ENCODE results near the gene TYSND1. TPM values are rescaled to one million over a fixed set of nuclear protein-coding genes. Genes with fewer than 3 reads are reported as not detected.

Gene TYSND1
- total RNA-seq, 2 donors from 2014 or later: 16.2 to 17.6 TPM

DNA sequence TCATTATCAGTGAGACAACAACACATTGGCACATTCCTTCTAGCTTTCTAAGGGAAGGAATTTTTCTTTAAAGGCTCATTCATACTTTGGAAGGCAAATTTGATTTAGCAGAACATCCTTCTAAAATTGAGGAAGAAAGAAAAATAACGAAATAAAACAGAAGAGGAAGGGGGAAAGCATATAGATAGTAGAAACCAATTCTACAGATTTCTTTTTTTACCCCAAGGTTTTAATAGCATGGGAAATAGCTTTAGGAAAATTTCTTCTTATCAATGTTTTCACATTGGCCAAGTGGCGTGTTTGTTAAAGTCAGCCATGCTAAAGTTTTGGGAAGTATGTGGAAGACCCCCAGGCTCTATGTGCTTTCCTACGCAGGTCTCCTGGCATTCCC, 58.2 kb downstream of the TYSND1 start:
- Histone ChIP-seq H3K27ac (no peak overlapping the region), H3K36me3 (replicated peaks in 1 of 2; ENCODE audit: insufficient read depth in 1 of 2, low read depth in 2 of 2) (no peaks in the 10 kb centered on the region), H3K4me3 (no peak overlapping the region), H3K4me1 (no peaks in the 10 kb centered on the region), H3K27me3 (no peaks in the 10 kb centered on the region), H3K9me3 (no peaks in the 10 kb centered on the region)
- WGBS, 2 donors: 52 to 82% methylated on average over 3 of the region's 3 CpGs
- DNase-seq: no peak
- TF ChIP-seq, protein P1, sequence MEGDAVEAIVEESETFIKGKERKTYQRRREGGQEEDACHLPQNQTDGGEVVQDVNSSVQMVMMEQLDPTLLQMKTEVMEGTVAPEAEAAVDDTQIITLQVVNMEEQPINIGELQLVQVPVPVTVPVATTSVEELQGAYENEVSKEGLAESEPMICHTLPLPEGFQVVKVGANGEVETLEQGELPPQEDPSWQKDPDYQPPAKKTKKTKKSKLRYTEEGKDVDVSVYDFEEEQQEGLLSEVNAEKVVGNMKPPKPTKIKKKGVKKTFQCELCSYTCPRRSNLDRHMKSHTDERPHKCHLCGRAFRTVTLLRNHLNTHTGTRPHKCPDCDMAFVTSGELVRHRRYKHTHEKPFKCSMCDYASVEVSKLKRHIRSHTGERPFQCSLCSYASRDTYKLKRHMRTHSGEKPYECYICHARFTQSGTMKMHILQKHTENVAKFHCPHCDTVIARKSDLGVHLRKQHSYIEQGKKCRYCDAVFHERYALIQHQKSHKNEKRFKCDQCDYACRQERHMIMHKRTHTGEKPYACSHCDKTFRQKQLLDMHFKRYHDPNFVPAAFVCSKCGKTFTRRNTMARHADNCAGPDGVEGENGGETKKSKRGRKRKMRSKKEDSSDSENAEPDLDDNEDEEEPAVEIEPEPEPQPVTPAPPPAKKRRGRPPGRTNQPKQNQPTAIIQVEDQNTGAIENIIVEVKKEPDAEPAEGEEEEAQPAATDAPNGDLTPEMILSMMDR (IDR thresholded peaks at IDR 0.05): no peak
- no peak for TF ChIP-seq POLR2A (IDR thresholded peaks at IDR 0.05)
- intact Hi-C loops (cut with DNase I): no loop called here
- no peak for ATAC-seq

Other genes with a start within 250 kb of the TYSND1 start
- 10 to 100 TPM in 1 of 2 donors, under 1 TPM in 1; 0.99 to 10.6 TPM for gene MACROH2A2, start 93.9 kb downstream of the TYSND1 start, total RNA-seq
- 10 to 100 TPM in 1 of 2 donors, 1 to 10 TPM in 1; 4.2 to 12.2 TPM for gene AIFM2, start 13.9 kb downstream of the TYSND1 start, total RNA-seq
- 10 to 100 TPM; 26.0 to 29.8 TPM for gene SAR1A, start 23.8 kb upstream of the TYSND1 start, total RNA-seq
- gene PPA1, start 86.7 kb upstream of the TYSND1 start, total RNA-seq: 100 to 1,000 TPM; 101 to 108 TPM
- not detected for gene NPFFR1, start 137.3 kb upstream of the TYSND1 start, total RNA-seq
- 1 to 10 TPM in 1 of 2 donors, under 1 TPM in 1; 0.66 to 1.6 TPM for gene LRRC20, start 235.9 kb upstream of the TYSND1 start, total RNA-seq

Measured in body of pancreas (tissue), 4 donors.